PC-9 (cell line): ENCODE data around the gene SYNE1.

Source experiments
- EZH2 ChIP-seq: fragments of 200-600 bp; sonication (generic); IDR thresholded peaks from 2 replicates; pipeline ENCODE4 v1.8.0; 2017; ENCODE audit warnings: antibody characterized with exemption, low read depth
- TF ChIP-seq, protein P1 (sequence below): fragments of 200-600 bp; sonication (generic); conservative IDR thresholded peaks from 2 replicates; pipeline ENCODE4 v1.6.1; 2017; ENCODE audit warnings: mixed run types, antibody characterized with exemption, mild to moderate bottlenecking, moderate library complexity

DNA sequence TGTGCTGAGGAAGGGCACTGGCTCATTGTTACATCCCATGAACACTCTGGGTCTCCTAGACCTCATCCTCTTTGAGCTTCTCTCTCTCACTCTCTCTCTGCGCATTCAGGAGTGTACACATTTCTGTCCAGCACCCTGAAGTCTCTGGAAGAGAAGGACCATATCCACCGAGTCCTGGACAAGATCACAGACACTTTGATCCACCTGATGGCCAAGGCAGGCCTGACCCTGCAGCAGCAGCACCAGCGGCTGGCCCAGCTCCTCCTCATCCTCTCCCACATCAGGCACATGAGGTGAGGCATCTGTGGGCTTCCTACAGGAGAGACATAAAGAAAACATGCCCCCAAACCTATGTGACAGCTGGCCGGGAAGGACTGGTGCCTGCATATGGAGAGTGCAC is 542.9 kb downstream of the SYNE1 start:
- no peak for TF ChIP-seq EZH2
- TF ChIP-seq, protein P1, sequence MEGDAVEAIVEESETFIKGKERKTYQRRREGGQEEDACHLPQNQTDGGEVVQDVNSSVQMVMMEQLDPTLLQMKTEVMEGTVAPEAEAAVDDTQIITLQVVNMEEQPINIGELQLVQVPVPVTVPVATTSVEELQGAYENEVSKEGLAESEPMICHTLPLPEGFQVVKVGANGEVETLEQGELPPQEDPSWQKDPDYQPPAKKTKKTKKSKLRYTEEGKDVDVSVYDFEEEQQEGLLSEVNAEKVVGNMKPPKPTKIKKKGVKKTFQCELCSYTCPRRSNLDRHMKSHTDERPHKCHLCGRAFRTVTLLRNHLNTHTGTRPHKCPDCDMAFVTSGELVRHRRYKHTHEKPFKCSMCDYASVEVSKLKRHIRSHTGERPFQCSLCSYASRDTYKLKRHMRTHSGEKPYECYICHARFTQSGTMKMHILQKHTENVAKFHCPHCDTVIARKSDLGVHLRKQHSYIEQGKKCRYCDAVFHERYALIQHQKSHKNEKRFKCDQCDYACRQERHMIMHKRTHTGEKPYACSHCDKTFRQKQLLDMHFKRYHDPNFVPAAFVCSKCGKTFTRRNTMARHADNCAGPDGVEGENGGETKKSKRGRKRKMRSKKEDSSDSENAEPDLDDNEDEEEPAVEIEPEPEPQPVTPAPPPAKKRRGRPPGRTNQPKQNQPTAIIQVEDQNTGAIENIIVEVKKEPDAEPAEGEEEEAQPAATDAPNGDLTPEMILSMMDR, result no peak
